ENCODE data around the gene IGFBP7.

IGFBP7 gene

DNA sequence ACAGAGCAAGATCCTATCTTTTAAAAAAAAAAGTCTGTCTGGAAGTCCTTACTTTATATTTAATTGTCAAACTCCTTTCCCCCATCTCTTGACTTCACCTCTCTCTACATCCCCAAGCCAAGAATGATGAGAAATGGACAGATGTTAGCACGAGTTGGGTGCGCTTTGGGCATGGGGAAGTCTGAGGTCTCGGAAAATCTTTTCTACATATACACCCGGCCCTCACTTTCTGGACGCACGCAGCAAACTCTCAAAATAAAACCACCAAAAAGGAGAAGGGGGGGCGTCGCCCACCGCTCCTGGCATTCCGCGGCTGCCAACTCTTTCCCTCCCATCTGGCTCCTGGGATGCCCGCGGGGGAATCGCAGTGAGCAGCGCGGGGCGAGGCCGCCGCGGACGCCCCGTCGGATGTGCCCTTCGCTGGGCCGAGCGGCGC is 756 bp downstream of the IGFBP7 start:
- TF ChIP-seq POLR2AphosphoS5 (IDR thresholded peaks at IDR 0.05; ENCODE audit: low read depth, low read length) (no peak), FOXP2 (optimal IDR thresholded peaks at IDR 0.05; ENCODE audit: borderline replicate concordance, extremely low read depth, extremely low read length, insufficient read depth) (no peak), SIN3A (IDR thresholded peaks at IDR 0.05; ENCODE audit: borderline replicate concordance, insufficient read depth, low read length) (no peak), TAF1 (IDR thresholded peaks at IDR 0.05; ENCODE audit: borderline replicate concordance, insufficient read depth, low read length) (no peak)
- TF ChIP-seq, protein P1, sequence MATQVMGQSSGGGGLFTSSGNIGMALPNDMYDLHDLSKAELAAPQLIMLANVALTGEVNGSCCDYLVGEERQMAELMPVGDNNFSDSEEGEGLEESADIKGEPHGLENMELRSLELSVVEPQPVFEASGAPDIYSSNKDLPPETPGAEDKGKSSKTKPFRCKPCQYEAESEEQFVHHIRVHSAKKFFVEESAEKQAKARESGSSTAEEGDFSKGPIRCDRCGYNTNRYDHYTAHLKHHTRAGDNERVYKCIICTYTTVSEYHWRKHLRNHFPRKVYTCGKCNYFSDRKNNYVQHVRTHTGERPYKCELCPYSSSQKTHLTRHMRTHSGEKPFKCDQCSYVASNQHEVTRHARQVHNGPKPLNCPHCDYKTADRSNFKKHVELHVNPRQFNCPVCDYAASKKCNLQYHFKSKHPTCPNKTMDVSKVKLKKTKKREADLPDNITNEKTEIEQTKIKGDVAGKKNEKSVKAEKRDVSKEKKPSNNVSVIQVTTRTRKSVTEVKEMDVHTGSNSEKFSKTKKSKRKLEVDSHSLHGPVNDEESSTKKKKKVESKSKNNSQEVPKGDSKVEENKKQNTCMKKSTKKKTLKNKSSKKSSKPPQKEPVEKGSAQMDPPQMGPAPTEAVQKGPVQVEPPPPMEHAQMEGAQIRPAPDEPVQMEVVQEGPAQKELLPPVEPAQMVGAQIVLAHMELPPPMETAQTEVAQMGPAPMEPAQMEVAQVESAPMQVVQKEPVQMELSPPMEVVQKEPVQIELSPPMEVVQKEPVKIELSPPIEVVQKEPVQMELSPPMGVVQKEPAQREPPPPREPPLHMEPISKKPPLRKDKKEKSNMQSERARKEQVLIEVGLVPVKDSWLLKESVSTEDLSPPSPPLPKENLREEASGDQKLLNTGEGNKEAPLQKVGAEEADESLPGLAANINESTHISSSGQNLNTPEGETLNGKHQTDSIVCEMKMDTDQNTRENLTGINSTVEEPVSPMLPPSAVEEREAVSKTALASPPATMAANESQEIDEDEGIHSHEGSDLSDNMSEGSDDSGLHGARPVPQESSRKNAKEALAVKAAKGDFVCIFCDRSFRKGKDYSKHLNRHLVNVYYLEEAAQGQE (IDR thresholded peaks at IDR 0.05; ENCODE audit: insufficient read depth in 1 of 2, low read depth in 2 of 2, low read length in 2 of 2), result no peak

DNA sequence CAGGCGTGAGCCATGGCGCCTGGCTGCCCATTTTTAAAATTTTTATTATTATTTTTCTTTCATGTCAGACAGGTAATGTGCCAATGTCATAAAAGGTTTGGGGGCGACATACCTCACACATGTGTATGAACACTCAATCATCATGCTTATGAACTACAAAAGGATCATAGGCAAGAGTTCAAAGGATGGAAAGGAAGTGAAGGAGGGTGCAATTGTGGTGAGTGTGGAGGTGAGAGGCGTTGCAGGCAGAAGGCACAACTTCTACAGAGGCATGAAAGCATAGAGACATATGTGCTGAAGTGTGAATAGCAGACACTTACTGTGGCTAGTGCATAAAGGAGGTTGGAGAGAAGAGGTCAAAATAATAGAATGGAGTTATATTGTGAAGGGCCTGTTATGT is 4.0 kb downstream of the IGFBP7 start:
- TF ChIP-seq, protein P1 (IDR thresholded peaks at IDR 0.05; ENCODE audit: insufficient read depth in 1 of 2, low read depth in 2 of 2, low read length in 2 of 2), result no peak
- TF ChIP-seq POLR2AphosphoS5 (IDR thresholded peaks at IDR 0.05; ENCODE audit: low read depth, low read length) (no peak), TAF1 (IDR thresholded peaks at IDR 0.05; ENCODE audit: borderline replicate concordance, insufficient read depth, low read length) (no peak), SIN3A (IDR thresholded peaks at IDR 0.05; ENCODE audit: borderline replicate concordance, insufficient read depth, low read length) (no peak), FOXP2 (optimal IDR thresholded peaks at IDR 0.05; ENCODE audit: borderline replicate concordance, extremely low read depth, extremely low read length, insufficient read depth) (no peak)

DNA sequence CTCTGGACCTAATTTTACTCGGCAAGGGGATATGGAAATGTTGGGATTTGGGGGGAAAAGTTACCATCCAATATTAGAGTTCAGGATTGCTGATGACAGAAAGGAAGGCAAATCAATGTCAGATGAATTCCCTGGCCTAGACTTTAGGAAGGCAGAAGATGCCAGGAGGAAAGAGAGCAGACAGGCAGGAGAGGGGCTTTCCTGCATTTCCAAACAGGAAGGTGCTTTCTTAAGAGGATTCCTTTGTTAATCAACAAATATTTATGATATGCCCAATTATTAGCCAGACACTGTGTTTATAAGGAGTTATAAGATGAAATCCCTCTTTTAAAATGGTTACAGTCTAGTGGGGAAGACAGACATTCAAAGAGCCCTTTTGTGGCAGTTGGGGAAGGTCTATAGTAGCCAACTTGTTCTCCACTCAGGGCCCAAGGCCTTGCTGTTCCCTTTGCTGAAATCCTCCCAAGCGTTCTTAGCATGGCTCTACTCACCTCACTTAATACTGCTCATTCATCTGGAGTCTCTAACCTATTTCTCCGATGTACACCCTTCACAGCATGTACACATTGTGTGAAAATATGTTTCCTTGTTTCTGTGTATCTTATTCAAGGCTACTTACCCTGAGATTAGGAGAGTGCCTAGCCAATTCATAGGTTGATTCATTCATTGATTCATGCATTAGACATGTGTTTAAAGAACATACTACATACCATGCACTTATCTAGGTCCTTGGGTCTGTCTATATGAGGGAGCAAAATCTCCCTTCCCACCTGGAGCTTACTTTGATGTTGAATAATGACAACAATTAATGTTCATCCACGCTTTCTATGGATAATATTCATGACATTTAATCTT is 5.3 kb downstream of the IGFBP7 start:
- TF ChIP-seq FOXP2 (optimal IDR thresholded peaks at IDR 0.05; ENCODE audit: borderline replicate concordance, extremely low read depth, extremely low read length, insufficient read depth) (no peak), TAF1 (IDR thresholded peaks at IDR 0.05; ENCODE audit: borderline replicate concordance, insufficient read depth, low read length) (no peak), POLR2AphosphoS5 (IDR thresholded peaks at IDR 0.05; ENCODE audit: low read depth, low read length) (no peak), SIN3A (IDR thresholded peaks at IDR 0.05; ENCODE audit: borderline replicate concordance, insufficient read depth, low read length) (no peak)
- TF ChIP-seq, protein P1 (IDR thresholded peaks at IDR 0.05; ENCODE audit: insufficient read depth in 1 of 2, low read depth in 2 of 2, low read length in 2 of 2), result no peak

DNA sequence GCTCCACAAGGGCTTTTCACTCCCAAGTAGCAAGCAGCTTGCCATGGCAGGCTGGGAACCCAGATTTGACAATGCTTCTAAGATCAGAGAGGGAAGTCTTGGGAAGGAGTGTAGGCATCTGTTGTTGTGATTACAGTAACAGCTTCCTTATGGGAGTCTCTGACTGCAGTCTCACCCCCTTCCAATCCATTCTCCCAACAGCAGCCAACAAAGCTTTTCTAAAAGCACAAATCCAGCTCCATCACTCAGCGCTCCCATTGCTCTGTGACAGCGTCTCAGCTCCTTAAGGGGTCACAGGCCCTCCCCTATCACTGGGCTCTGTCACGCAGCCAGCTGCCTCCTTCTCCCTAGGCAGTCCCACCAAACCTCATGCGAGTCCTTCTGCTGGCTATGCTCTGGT is 7.1 kb downstream of the IGFBP7 start:
- TF ChIP-seq, protein P1 (IDR thresholded peaks at IDR 0.05; ENCODE audit: insufficient read depth in 1 of 2, low read depth in 2 of 2, low read length in 2 of 2), result no peak
- TF ChIP-seq FOXP2 (optimal IDR thresholded peaks at IDR 0.05; ENCODE audit: borderline replicate concordance, extremely low read depth, extremely low read length, insufficient read depth), result no peak
- no peak for TF ChIP-seq TAF1 (IDR thresholded peaks at IDR 0.05; ENCODE audit: borderline replicate concordance, insufficient read depth, low read length)
- TF ChIP-seq SIN3A (IDR thresholded peaks at IDR 0.05; ENCODE audit: borderline replicate concordance, insufficient read depth, low read length), result no peak
- TF ChIP-seq POLR2AphosphoS5 (IDR thresholded peaks at IDR 0.05; ENCODE audit: low read depth, low read length), result no peak
